Effector memory CD4-positive, alpha-beta T cell (primary cell): Measurements from ENCODE around the gene ADM2.
A peak's percentile ranks its signal among the peaks of the same experiment; 100 is the strongest.

ENCODE experiments used
- DNase-seq, 3 donors: peaks; one replicate each; pipeline ENCODE4 v3.0.0-alpha.2; 2020
- H3K27ac ChIP-seq: 2 replicates; pipeline ENCODE4 v1.7.0; 2013; ENCODE audit warnings: mild to moderate bottlenecking, low read length, moderate library complexity; ENCODE audit not compliant: insufficient read depth, poor library complexity, severe bottlenecking
- H3K27me3 ChIP-seq: replicated peaks from 2 replicates; pipeline ENCODE4 v1.7.0; 2013; ENCODE audit warnings: mild to moderate bottlenecking, low read length; ENCODE audit not compliant: insufficient read depth, control insufficient read depth, poor library complexity, severe bottlenecking
- H3K36me3 ChIP-seq: 2 replicates; pipeline ENCODE4 v1.7.0; 2013; ENCODE audit warnings: mild to moderate bottlenecking, low read length, moderate library complexity; ENCODE audit not compliant: control insufficient read depth, insufficient read depth
- H3K4me1 ChIP-seq: 2 replicates; pipeline ENCODE4 v1.7.0; 2013; ENCODE audit warnings: low read length, mild to moderate bottlenecking; ENCODE audit not compliant: control insufficient read depth, insufficient read depth, poor library complexity, severe bottlenecking
- H3K4me3 ChIP-seq: 2 replicates; pipeline ENCODE4 v1.7.0; 2013; ENCODE audit warnings: low read length, low read depth, mild to moderate bottlenecking; ENCODE audit not compliant: insufficient read depth, poor library complexity, severe bottlenecking
- H3K9me3 ChIP-seq: 2 replicates; pipeline ENCODE4 v1.7.0; 2013; ENCODE audit warnings: mild to moderate bottlenecking, low read length, moderate library complexity; ENCODE audit not compliant: control insufficient read depth

ADM2 gene

DNA sequence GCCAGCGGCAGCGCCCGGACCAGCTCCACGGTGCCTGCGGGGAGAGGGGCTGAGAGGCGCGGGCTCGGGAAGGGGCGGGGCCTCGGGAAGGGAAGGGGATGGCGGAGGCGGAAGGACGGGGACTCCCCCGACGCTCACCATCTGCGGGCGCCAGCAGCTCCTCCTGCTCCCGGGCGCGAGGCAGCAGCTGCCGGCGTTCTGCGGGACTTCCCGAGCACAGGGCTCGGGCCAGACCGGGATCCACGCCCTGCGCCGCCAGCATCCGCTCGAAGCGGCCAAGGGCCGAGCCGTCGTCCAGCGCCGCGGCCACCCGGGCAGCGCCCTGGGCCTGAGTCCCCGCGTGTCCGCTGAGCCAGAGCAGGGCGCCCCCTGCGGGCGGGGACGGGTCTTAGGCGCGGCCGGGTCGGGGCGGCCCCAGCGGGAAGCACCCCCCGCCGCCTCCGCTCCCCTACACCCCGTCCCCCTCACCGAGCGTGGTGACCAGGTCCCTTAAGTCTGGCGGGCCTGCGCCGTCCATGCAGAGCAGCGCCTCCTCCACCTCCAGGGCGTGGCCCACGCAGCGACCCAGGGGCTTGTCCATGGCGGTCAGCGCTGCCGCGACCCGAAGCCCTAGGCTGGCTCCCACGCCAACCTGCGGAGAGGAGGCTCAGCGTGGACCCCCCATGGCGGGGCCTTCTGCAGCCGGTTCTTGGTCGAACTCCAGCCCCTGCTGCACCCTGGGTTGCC is 44.9 kb downstream of the ADM2 start:
- Histone ChIP-seq H3K9me3 (no peaks in the 10 kb centered on the region), H3K4me3 (peak overlapping the region; percentile 71), H3K27ac (peak overlapping the region; percentile 94), H3K36me3 (peaks cover 19% of the 10 kb centered on the region), H3K27me3 (no peaks in the 10 kb centered on the region), H3K4me1 (peaks cover 39% of the 10 kb centered on the region)
- DNase-seq: peak; percentile 73 to 82 (median 81)

DNA sequence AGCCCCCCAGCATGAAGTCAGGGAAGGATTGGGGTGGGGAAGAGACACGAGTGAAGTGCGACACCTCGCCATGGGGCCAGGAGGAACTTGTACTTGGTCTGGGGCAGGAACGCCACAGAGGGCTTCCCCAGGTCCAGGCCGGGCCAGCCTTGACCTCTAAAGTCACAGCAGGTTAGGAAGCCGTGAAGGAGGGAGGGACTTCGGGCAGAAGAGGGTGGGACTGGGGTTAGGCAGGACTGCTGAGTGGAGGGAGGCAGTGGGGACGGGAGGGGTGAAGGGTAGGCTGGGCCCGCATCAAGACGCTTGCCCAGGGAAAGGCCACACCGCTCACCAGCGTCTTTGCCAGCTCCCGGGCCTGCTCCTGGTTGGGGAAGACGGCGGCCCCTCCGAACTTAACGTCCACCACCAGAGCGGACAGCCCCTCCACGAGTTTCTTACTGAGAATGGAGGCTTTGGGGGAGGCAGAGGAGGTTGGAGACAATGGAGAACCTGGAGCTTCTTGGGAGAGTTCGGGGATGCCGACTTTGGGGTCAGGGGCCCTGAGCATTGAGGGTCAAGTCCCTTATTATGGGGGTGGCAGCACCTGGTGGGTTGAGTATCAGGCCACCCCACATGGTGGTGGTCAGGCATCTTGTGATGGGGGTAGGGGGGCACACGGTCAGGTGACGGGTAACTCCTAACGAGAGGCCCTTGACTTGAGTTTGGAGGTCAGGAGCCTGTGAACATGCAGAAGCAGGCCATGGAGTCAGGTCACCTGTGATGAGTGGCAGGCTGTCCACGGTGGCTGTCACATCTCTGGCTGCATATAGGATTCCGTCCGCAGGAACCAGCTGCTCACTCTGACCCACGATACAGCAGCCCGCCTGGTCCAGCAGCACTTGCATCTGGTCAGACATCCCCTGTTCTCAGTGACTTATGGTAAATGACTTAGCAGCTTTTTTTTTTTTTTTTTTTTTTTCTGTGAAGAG is 45.8 kb downstream of the ADM2 start:
- Histone ChIP-seq H3K9me3 (no peaks in the 10 kb centered on the region), H3K27ac (peak overlapping the region; percentile 94), H3K27me3 (no peaks in the 10 kb centered on the region), H3K4me3 (peak overlapping the region; percentile 71), H3K4me1 (peaks cover 43% of the 10 kb centered on the region), H3K36me3 (peaks cover 14% of the 10 kb centered on the region)
- no peak for DNase-seq

DNA sequence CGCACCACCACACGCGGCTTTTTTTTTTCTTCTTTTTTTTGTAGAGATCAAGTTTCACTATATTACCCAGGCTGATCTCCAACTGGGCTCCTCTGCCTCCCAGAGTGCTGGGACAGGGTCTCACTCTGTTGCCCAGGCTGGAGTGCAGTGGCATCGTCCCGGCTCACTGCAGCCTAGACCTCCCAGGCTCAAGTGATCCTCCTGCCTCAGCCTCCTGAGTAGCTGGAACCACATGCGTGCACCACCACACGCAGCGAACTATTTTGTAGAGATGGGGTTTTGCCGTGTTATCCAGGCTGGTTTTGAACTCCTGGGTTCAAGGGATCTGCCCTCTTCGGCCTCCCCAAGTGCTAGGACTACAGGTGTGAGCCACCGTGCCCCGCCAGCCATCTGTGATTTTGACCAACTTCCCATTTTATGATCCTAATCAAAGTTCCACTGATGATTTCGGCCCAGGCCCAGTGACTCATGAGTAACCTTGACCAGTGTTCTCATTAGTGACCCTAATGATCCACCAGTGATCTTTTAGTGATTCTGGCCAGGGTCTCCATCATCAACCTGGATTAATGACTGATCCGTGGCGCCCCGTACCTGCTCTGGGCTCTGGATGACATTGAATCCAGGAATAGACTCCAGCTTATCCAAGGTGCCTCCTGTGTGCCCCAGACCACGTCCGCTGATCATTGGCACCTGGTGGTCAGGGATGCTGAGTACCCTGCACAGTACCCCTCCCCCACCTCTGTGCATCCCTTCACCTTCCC is 46.8 kb downstream of the ADM2 start:
- H3K4me1 ChIP-seq: peaks cover 44% of the 10 kb centered on the region
- no peak overlapping the region for H3K4me3 ChIP-seq
- DNase-seq: no peak
- H3K27ac ChIP-seq: peak overlapping the region; percentile 97
- H3K27me3 ChIP-seq: no peaks in the 10 kb centered on the region
- H3K36me3 ChIP-seq: peaks cover 5% of the 10 kb centered on the region
- no peaks in the 10 kb centered on the region for H3K9me3 ChIP-seq

DNA sequence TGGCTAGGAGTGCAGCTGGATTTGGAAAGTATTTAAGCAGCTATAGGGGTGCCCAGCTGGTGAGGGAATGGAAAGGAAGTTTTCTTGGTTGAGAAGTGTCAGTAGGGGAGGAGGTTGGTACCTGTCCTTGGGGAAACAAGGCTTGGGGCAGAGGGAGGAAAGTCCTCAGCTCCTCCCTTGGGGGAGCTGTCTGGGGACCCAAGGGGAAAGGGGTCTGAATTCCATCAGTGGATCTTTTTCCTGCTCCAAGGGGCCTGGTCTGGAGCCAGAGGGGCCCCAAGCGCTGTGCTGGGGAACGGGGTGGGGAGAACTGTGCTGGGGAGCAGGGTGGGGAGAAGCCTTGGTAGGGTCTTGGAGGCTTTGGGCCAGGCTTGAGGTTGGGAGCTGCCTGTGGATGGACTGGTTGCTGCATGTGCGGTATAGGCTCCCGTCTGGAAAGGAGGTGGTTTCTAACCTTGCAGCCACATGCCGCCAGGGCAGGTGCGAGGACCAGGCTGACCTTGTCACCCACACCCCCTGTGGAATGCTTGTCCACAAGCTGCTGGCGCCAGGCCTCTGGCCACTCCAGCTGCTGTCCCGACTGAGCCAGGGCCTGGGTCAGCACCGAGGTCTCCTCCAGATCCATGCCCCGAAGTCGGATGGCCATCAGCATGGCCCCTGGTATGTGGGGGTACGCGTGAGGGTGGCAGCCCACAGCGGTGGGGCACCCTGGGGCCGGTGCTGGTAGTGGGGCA is 47.5 kb downstream of the ADM2 start:
- Histone ChIP-seq H3K36me3 (no peaks in the 10 kb centered on the region), H3K4me3 (no peak overlapping the region), H3K9me3 (no peaks in the 10 kb centered on the region), H3K27ac (peak overlapping the region; percentile 97), H3K4me1 (peaks cover 47% of the 10 kb centered on the region), H3K27me3 (no peaks in the 10 kb centered on the region)
- no peak for DNase-seq

DNA sequence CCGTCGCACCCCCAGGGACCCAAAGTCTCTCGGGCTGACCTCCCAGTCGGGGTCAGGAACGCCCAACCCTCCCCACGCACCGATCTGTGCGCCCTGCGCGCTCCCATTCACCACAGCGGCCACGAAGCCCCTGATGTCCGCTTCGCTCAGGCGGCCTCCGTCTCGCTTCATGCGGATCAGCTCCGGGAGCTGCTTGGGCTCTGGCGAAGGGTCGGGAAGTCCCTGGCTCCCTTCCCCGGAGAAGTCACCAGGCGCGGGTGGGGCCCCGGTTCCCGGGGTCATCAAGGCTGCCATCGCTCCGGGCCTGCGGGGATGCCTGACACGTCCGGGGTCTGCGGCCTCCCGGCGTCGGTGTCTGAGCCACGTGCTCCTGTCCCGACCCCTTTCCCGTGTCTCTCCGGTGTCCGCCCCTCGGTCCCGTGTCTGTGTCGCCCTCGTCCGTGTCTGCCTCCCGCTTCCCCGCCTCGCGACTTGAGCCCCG is 48.1 kb downstream of the ADM2 start:
- Histone ChIP-seq H3K27ac (peak overlapping the region; percentile 97), H3K4me1 (peaks cover 41% of the 10 kb centered on the region)
- peak in 1 of 3 donors; percentile 27 for DNase-seq

DNA sequence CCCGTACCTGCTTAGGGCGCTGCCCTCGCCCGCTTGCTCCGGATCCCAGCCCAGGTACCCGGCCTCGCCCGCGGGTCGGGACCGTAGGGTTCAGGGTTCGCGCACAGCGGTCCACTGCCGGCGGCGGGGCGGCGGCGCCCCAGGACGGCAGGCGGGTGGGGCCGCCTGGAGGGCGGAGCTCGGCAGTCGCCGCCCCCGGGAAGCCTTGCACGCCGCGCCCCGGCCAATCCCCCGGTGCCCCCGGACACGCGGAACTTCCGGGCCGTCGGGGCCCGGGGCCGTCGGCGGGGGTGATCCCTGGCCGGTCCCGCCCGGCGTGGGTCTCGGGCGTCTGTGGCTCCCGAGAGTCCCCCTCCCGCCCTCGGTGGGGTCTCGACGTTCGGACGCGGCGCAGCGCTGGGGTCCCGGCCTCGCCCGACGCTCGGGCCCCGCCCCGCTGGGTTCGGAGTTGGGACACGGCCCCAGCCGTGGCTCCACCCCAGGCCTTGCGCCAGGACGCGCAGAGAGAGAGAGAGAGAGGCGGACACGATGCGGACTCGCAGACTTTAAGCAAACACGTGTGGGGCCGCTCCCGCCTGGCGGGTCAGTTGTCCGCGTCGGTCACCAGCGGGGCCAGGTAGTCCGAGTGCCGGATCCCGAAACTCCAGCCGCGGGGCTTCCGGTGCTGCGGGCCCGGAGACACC is 48.7 kb downstream of the ADM2 start, which contains the start of gene TYMP:
TSS of gene TYMP (minus strand) at position 116 of the 683 bp plus-strand sequence. CDS start 303 bp downstream, outside the sequence.
- no peaks in the 10 kb centered on the region for H3K9me3 ChIP-seq
- H3K27ac ChIP-seq: peak within 1 kb of the TSS; percentile 97
- no peaks in the 10 kb centered on the region for H3K36me3 ChIP-seq
- peak within 1 kb of the TSS; percentile 66 for H3K4me3 ChIP-seq
- peaks cover 36% of the 10 kb centered on the region for H3K4me1 ChIP-seq
- DNase-seq: peak; percentile 45 to 58 (median 48)
- no peaks in the 10 kb centered on the region for H3K27me3 ChIP-seq

More for the DNA sequence above, 48.1 kb downstream of the ADM2 start:
- H3K4me3 ChIP-seq: peak overlapping the region; percentile 66
- no peaks in the 10 kb centered on the region for H3K9me3 ChIP-seq
- no peaks in the 10 kb centered on the region for H3K36me3 ChIP-seq
- no peaks in the 10 kb centered on the region for H3K27me3 ChIP-seq

DNA sequence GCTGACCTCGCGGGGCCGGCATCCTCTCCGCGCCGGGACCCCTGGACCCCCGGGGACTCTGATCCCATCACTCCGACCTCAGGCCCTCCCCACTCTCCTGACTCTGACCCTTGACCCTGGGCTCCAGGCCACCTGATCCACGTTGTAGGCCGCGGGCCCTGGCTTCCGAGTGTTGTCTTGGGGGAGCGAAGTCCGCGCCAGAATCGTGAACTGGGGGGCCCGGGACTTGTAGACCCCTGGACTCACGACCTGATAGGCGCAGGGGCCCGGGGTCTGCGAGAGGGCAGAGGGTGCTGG is 49.2 kb downstream of the ADM2 start:
- peaks cover 34% of the 10 kb centered on the region for H3K4me1 ChIP-seq
- H3K9me3 ChIP-seq: no peaks in the 10 kb centered on the region
- peak overlapping the region; percentile 66 for H3K4me3 ChIP-seq
- no peaks in the 10 kb centered on the region for H3K27me3 ChIP-seq
- H3K36me3 ChIP-seq: no peaks in the 10 kb centered on the region
- H3K27ac ChIP-seq: peak overlapping the region; percentile 97
- no peak for DNase-seq

DNA sequence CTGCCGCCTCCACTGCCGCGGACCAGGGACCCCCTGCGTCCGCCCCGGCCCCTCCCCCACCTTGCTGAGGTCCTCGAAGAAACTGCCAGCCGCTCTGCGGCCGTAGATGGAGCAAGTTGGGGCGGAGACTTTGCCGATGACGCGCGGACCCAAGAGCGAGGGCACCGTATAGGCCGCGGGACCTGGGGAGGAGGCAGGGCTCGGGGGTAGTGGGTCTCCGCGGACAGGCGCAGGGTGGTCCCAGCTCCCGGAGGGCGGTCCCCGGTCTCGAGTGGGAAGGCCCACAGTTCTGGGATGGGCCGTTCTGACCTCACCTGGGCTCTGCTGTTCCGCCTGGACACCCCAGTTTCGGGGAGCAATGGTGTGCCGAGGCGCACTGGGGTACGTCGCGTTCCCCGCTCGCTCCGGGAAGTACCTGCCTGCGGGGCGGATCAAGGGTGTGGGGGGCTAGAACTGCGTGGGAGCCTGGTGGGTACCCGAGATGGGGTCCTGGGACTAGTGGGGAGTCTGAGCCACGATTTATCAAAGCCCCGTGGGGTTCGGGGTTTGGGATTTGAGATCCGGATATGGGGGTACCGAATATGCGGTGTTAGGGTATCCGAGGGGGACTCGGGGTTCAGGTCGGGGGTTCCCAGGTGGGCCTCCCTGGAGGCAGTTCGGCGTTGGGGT is 49.7 kb downstream of the ADM2 start:
- H3K27ac ChIP-seq: peak overlapping the region; percentile 97
- H3K4me1 ChIP-seq: peaks cover 32% of the 10 kb centered on the region
- H3K27me3 ChIP-seq: no peaks in the 10 kb centered on the region
- H3K36me3 ChIP-seq: no peaks in the 10 kb centered on the region
- peak overlapping the region; percentile 66 for H3K4me3 ChIP-seq
- DNase-seq: peak; percentile 49 to 63 (median 58)
- H3K9me3 ChIP-seq: no peaks in the 10 kb centered on the region
